Activated T-helper 17 cell treated with anti-CD3 and anti-CD28 coated beads, Interleukin-2, amount 50 U/mL, for 72 hours (primary cell): Measurements from ENCODE around the gene JAK3. TPM values are rescaled to one million over a fixed set of nuclear protein-coding genes. Genes with fewer than 3 reads are reported as not detected.

Experiments
- ATAC-seq: fragments of 150-1000 bp; cut with Tn5 transposase; replicated peaks from 2 replicates; pipeline ENCODE4 v1.10.0; 2021; ENCODE audit warnings: mild to moderate bottlenecking, moderate library complexity
- H3K27ac Mint-ChIP-seq: one replicate; pipeline ENCODE4 v1.8.0; 2022; ENCODE audit warnings: mixed read lengths
- H3K27me3 Mint-ChIP-seq: one replicate; pipeline ENCODE4 v1.8.0; 2022; ENCODE audit warnings: mixed read lengths
- H3K36me3 Mint-ChIP-seq: one replicate; pipeline ENCODE4 v1.8.0; 2022; ENCODE audit warnings: low read depth, mild to moderate bottlenecking, mixed read lengths
- H3K4me1 Mint-ChIP-seq: one replicate; pipeline ENCODE4 v1.8.0; 2022; ENCODE audit warnings: mixed read lengths
- H3K4me3 Mint-ChIP-seq: one replicate; pipeline ENCODE4 v1.8.0; 2022; ENCODE audit warnings: mild to moderate bottlenecking, mixed read lengths
- H3K9me3 Mint-ChIP-seq: one replicate; pipeline ENCODE4 v1.8.0; 2022; ENCODE audit warnings: mixed read lengths
- total RNA-seq, 2 donors: library from RNA; stranded (reverse); gene quantifications; one replicate each; pipeline ENCODE4 v1.2.3, GENCODE V29; 2022

Gene JAK3
- total RNA-seq, 2 donors from 2014 or later: 186 to 250 TPM

DNA sequence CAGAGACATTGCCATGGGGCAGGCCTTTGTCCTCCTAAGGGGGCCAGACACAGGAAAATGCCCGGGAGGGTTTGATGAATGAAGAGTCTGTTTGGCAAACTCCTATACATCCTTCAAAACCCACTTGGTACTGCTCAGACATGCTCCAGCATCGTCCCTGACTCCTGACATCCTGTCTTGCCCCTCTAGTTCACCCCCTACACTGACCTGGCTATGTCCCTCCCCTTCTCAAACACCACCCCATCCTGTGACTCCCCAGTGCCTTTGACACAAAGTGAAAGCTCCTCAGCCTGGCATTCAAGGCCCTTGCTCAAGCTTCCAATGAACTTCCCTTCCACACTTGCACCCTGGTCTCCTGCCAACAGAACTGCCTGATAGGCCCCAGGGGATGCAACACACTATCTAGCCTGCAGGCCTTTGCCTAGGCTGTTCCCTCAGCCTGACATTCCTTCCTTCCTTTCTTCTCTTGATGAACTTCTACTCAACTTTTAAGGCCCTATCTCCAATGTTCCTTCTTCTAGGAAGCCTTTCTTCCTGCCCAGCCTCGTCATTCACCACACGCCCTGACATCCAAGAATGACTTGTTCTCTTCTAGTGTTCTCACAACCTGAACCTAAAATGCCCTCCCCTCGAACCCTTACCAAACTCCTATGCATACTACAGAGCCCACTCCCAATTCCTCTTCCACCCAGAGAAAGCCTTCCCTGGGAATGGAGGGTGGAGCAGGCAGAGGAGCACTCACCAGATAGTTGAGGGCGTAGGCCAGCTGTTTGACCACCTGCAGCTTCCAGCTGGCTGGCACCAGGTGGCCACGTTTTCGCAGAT, 12.4 kb downstream of the JAK3 start:
- no peak for ATAC-seq
- no peak overlapping the region for H3K4me3 Mint-ChIP-seq
- H3K4me1 Mint-ChIP-seq: peaks cover 17% of the 10 kb centered on the region
- peak overlapping the region; percentile 55 for H3K27ac Mint-ChIP-seq
- peaks cover 99% of the 10 kb centered on the region for H3K36me3 Mint-ChIP-seq
- no peaks in the 10 kb centered on the region for H3K9me3 Mint-ChIP-seq
- no peaks in the 10 kb centered on the region for H3K27me3 Mint-ChIP-seq

- Mint-ChIP-seq H3K9me3 (no peaks in the 10 kb centered on the region), H3K36me3 (peaks cover 99% of the 10 kb centered on the region), H3K4me3 (no peak overlapping the region), H3K4me1 (peaks cover 17% of the 10 kb centered on the region), H3K27me3 (no peaks in the 10 kb centered on the region), H3K27ac (peak overlapping the region; percentile 55)
- peak; percentile 31 for ATAC-seq
Measured at GRCh38 chr19:17834350-17835181, 13.2 kb downstream of the JAK3 start.

DNA sequence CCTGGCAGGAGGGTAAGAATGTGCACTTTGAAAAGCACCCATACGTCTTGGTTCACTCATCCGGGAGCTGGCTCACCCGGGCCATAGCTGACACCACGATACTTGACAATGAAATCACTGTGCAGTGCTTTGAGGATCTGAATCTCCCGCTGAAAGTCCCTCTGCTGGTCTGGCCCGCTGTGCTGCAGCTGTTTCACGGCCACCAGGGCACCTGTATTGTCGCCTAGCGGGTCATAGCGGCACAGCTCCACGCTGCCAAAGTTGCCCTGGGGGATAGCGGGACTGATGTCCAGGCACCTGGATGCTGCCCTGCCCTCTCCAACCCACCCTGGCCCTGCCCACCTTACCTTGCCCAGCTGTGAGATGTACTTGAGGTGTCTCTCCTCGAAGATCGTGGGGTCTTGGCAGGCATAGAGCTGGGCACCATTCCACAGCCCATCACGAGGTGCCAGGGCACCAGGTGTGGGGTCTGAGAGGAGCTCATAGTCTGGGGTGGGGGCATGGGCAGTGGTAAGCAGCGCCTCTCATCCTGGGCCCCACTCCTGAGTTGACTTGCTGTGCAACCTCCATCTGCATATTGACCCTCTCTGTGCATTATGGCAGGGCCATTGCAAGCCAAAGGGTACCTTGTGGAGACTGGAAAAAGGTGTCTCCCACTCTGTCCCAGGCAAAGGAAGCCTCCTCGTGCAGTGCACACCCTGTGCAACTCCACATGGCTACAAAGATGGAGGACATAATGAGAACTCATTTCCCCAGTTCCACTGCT, 15.2 kb downstream of the JAK3 start:
- ATAC-seq: no peak
- H3K27ac Mint-ChIP-seq: no peak overlapping the region

DNA sequence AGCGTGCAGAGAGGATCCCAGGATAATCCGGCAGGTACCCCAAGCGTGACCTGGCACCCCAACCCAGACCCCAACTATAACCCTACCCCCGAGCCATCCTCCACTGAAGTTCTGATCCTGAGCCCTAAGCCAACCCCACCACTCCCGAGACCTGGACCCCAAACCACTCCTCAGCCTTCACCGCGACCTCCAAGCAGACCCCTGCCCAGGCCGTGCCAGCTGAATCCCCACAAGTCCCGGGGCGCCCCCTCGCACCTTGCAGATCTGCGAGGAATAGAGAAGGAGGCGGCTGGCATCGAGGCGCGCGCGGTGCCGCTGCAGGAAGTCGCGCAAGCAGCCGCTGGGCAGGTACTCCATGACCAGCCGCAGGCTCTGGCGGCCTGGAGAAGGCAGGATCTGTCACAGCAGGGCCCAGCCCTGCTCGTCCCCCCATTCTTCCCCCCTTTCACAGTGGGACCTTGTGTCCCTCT, 16.3 kb downstream of the JAK3 start:
- no peaks in the 10 kb centered on the region for H3K9me3 Mint-ChIP-seq
- H3K4me1 Mint-ChIP-seq: peaks cover 14% of the 10 kb centered on the region
- no peak overlapping the region for H3K4me3 Mint-ChIP-seq
- H3K27me3 Mint-ChIP-seq: no peaks in the 10 kb centered on the region
- no peak for ATAC-seq
- H3K27ac Mint-ChIP-seq: no peak overlapping the region
- peaks cover 97% of the 10 kb centered on the region for H3K36me3 Mint-ChIP-seq

More for the DNA sequence above, 15.2 kb downstream of the JAK3 start:
- peaks cover 97% of the 10 kb centered on the region for H3K36me3 Mint-ChIP-seq
- H3K9me3 Mint-ChIP-seq: no peaks in the 10 kb centered on the region
- no peak overlapping the region for H3K4me3 Mint-ChIP-seq
- H3K27me3 Mint-ChIP-seq: no peaks in the 10 kb centered on the region
- H3K4me1 Mint-ChIP-seq: peaks cover 17% of the 10 kb centered on the region

- Mint-ChIP-seq H3K9me3 (no peaks in the 10 kb centered on the region), H3K4me1 (peaks cover 13% of the 10 kb centered on the region), H3K27ac (no peak overlapping the region), H3K27me3 (no peaks in the 10 kb centered on the region), H3K4me3 (no peak overlapping the region), H3K36me3 (peaks cover 97% of the 10 kb centered on the region)
- peak; percentile 71 for ATAC-seq
Measured at GRCh38 chr19:17830567-17831418, 17.0 kb downstream of the JAK3 start.

DNA sequence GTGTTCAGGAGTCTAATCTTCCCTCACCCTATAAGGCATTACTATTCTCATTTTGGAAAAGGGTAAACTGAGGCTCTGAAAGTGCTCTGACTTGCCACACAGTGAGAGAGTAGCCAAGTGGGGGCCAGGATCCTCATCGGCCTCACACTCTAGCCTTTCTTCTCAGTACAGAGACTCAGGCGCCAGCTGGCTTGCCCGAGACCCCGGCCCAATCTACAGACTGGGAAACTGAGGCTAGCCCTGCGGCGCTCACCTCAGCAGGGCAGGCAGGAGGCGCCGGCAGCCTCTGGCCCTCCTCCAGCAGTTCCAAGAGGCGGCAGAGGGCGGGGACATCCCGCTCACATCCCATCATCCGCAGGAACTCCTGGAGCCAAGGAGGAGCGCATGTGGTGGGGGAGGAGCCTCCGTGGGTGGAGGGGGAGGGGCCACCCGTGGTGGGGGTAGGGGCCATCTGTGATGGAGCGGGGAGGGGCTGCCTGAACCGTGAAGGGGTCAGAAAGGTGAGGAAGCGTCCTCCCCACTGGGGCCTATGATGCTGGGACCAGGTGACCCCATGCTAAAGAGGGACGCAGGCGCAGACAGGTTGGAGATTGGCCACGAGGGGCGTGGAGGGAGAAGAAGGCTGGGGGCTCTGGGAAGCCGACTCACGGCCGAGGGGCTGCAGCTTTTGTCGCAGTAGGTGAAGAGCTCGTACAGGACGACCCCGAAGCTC, 17.8 kb downstream of the JAK3 start:
- no peak for ATAC-seq
- Mint-ChIP-seq H3K36me3 (peaks cover 97% of the 10 kb centered on the region), H3K4me3 (no peak overlapping the region), H3K27ac (no peak overlapping the region), H3K27me3 (no peaks in the 10 kb centered on the region), H3K9me3 (no peaks in the 10 kb centered on the region), H3K4me1 (peaks cover 6% of the 10 kb centered on the region)

GRCh38 chr19:17826508-17827056, 21.2 kb downstream of the JAK3 start:
- Mint-ChIP-seq H3K9me3 (no peaks in the 10 kb centered on the region), H3K27ac (no peak overlapping the region), H3K27me3 (no peaks in the 10 kb centered on the region), H3K4me3 (no peak overlapping the region), H3K4me1 (peaks cover 6% of the 10 kb centered on the region), H3K36me3 (peaks cover 79% of the 10 kb centered on the region)
- no peak for ATAC-seq

DNA sequence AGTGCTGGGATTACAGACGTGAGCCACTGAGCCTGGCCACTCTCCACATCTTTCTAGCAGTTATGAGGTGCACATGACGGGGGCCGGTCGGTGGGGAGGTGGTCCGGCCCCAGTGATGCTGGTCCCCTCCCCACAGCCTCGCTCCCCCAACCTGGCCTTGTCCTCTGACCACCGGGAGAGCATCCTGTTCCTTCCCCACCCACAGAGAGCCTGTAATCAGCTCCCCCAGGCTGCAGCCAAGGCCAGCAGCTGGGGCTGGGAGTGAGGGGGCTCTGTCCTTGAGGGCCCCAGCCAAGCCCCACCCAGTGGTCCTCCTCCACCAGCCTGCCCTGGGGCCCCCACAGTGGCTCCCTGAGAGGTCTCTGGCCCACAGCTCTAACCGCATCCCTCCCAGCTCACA, 23.4 kb downstream of the JAK3 start:
- no peaks in the 10 kb centered on the region for H3K9me3 Mint-ChIP-seq
- H3K27ac Mint-ChIP-seq: peak overlapping the region; percentile 46
- peak; percentile 17 for ATAC-seq
- no peaks in the 10 kb centered on the region for H3K27me3 Mint-ChIP-seq
- no peak overlapping the region for H3K4me3 Mint-ChIP-seq
- H3K4me1 Mint-ChIP-seq: peaks cover 6% of the 10 kb centered on the region
- H3K36me3 Mint-ChIP-seq: peaks cover 56% of the 10 kb centered on the region

- Mint-ChIP-seq H3K27ac (no peak within 1 kb of the TSS), H3K36me3 (peaks cover 30% of the 10 kb centered on the region), H3K4me3 (no peak within 1 kb of the TSS), H3K27me3 (no peaks in the 10 kb centered on the region), H3K9me3 (no peaks in the 10 kb centered on the region), H3K4me1 (no peaks in the 10 kb centered on the region)
- no peak for ATAC-seq
Measured at GRCh38 chr19:17821190-17821589, 26.6 kb downstream of the JAK3 start, which contains the start of gene INSL3. INSL3 (minus strand) TSS chr19:17821519; CDS start chr19:17821506, 13 bp downstream.

- H3K36me3 Mint-ChIP-seq: peaks cover 5% of the 10 kb centered on the region
- H3K4me3 Mint-ChIP-seq: no peak overlapping the region
- H3K9me3 Mint-ChIP-seq: no peaks in the 10 kb centered on the region
- H3K27ac Mint-ChIP-seq: no peak overlapping the region
- H3K4me1 Mint-ChIP-seq: no peaks in the 10 kb centered on the region
- no peak for ATAC-seq
- H3K27me3 Mint-ChIP-seq: no peaks in the 10 kb centered on the region
Measured at GRCh38 chr19:17817668-17818363, 30.0 kb downstream of the JAK3 start.

GRCh38 chr19:17812099-17812498, 35.7 kb downstream of the JAK3 start:
- Mint-ChIP-seq H3K4me3 (no peak overlapping the region), H3K27me3 (no peaks in the 10 kb centered on the region), H3K9me3 (no peaks in the 10 kb centered on the region), H3K36me3 (peaks cover 5% of the 10 kb centered on the region), H3K4me1 (no peaks in the 10 kb centered on the region), H3K27ac (peak overlapping the region; percentile 33)
- no peak for ATAC-seq

DNA sequence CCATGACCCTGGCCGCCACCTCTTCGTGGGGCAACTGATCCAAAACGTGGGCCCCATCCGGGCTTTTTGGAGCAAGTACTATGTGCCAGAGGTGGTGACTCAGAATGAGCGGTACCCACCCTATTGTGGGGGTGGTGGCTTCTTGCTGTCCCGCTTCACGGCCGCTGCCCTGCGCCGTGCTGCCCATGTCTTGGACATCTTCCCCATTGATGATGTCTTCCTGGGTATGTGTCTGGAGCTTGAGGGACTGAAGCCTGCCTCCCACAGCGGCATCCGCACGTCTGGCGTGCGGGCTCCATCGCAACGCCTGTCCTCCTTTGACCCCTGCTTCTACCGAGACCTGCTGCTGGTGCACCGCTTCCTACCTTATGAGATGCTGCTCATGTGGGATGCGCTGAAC, 36.1 kb downstream of the JAK3 start:
- no peaks in the 10 kb centered on the region for H3K9me3 Mint-ChIP-seq
- no peaks in the 10 kb centered on the region for H3K4me1 Mint-ChIP-seq
- peaks cover 5% of the 10 kb centered on the region for H3K36me3 Mint-ChIP-seq
- H3K4me3 Mint-ChIP-seq: no peak overlapping the region
- H3K27me3 Mint-ChIP-seq: no peaks in the 10 kb centered on the region
- ATAC-seq: no peak
- H3K27ac Mint-ChIP-seq: no peak overlapping the region
